ENCODE results near the gene REXO1.

REXO1 gene

DNA sequence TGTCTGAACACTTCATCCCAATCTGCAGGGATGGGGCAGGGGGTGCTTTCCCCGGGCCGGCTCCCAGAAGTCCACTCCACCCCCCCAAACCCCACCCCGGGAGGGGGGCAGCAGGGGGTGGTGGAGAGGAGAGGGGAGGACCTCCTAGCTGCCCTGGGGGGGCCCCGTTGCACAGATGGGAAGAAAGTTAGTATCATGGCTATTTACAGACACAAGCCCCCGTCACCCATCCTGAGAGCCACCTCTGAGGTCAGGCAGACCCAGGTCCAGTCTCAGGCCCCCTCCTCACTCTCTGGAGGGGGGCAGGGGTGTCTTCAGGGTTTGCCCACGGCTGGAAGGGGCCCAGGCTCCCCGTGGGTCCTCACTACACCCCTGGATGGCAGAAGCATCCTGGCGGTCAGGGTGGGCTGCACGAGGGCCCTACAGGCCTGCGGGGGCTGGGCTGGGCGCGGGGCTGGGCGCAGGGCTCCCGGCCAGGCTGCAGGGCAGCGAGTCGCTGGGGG, 5.8 kb upstream of the REXO1 start:
- in situ Hi-C loops (cut with HindIII; ENCODE audit: low pct_ligation_motif_present, low pct_unique_long_range_greater_than_20kb, low sequenced_read_pairs): no loop called here
- no peak for DNase-seq

DNA sequence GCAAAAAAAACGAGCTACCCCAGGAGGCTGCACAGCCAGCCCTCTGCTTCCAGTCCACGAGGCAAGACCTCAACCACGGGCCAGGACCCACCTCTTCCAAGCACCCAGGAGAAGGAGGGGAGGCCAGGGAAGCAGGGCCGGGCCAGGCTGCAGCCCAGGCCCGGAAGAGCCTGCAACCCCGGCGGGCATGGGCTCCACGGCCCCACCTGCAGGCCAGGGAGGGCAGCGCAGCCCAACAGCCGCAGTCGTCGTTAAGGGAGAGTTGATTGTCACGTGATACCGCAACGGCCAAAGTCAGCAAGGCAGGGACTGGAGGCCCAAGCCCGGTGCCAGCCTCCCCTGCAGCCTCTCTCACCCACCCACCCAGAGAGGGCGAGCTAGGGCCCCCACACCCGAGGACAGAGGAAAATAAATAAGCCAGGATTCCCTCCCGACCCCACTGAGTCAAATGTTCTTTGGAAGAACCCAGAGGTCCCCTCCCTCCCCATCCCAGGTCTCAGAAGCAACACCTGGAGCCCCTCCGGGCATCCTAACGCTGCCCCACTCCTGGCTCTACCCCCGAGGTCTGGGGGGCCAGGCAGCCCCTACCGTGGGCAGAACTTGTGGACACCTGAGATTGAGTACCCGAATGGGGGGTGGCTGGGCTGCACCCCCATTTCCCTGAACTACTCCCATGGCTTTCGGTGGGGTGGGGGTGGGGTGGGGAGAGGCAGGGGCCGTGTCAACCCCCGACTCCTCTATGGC, 5.2 kb upstream of the REXO1 start:
- in situ Hi-C loops (cut with HindIII; ENCODE audit: low pct_ligation_motif_present, low pct_unique_long_range_greater_than_20kb, low sequenced_read_pairs): no loop called here
- DNase-seq: peak; percentile 79

DNA sequence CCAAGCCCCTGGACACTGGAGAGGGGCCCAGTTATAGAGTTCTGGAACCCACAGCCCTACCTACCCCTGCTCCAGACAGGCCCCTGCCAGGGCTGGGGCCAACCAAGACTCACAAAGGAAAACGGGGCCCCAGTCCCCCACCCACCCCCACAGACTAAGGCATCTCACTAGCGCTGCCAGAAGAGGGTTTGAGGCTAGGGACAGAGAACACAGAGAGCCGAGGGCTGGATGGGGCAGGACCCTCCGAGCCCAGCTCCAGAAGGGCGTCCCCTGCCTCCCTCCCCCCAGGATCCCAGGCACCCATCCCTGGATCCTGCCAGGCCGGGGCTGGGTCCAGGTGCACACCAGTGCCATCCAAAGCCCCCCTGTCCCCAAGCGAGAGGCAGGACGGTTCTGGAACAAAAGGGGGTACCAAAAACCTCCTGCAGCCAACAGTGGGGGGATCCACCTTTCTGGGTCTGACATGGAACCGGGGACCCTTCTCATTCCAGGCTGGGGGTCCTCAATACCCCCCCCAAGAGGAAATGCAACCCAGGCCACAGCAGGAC, 4.4 kb upstream of the REXO1 start:
- in situ Hi-C loops (cut with HindIII; ENCODE audit: low pct_ligation_motif_present, low pct_unique_long_range_greater_than_20kb, low sequenced_read_pairs): no loop called here
- DNase-seq: no peak

DNA sequence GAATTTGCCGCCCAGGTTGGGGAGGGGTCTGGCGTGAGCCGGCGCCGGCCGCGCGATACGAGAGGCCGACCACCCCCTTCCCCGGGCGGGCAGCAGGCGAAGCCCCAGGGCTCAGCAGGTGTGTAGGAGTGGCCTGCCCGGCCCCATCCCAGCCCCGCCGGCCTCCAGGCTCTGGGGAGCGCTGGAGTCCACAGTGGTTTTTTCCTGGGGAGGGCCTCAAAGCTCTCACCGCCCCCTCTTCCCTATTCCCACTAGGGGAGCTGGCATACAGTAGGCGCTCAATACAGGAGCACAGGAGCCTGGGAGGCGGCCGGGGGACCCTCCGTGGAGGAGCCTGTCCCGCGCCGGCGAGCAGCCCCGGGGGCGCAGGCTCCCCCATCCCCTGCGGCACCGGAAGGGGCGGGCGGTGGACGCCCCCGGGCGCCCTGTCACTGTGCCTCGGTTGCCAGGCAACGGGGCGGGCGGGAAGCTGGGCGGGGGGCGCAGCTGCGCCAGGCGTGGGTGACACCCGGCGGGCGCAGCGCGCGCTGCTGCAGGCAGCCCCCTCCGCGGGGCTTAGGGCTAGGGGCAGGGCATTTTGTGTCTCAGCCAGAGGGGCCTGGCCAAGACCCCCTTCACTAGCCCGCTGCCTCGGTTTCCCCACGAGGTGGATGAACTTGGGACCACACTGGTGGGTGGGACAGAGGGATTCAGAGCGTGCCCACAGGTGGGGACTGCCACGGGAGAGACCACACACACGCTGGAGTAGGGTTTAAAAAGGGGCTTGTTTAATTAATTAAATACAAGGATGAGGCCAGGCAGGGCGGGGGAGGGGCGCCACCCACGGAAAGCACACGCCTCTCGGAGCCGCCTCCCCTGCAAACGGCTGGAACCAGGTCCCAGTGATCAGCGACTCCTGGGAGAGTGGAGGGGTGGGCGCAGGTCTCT, 3.6 kb upstream of the REXO1 start:
- no peak for DNase-seq
- in situ Hi-C loops (cut with HindIII; ENCODE audit: low pct_ligation_motif_present, low pct_unique_long_range_greater_than_20kb, low sequenced_read_pairs): no loop called here

DNA sequence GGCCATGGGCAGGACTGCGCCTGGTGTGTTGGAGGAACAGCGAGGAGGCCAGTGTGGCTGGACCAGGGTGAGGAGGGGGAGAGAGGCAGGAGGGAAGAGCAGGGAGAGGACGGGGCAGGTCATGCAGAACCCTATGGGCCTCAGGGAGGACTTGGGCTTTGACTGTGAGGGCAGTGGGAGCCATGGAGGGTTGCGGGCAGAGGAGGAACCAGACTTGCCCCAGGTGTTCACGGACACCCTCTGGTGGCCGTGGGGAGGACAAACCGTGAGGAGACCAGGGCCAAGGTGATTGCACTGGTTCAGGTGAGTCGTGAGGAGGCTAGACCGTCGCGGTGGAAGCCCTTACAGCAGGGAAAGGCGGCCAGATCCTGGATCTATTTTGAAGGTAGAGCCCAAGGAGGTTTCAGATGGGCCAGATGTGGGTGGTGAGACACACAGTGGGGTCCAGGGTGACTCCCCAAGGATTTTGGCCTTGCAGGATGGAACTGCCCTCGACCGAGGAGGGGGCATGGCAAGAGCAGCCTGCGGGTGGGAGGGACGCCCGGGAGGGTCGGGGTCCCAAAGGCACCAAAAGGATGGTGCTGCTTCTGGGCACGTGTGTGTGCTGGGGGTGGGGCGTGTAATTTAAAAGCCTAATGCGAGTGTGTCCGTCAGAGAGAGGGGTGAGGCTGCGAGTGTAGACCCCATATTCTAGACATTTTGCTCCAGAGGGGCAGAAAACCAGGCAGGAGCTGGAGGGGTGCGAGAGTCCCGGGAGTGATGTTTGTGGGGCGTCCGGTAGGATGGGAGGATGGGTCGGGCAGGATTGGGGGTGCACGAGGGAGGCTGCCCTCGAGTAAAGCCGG, 2.7 kb upstream of the REXO1 start:
- no peak for DNase-seq
- in situ Hi-C loops (cut with HindIII; ENCODE audit: low pct_ligation_motif_present, low pct_unique_long_range_greater_than_20kb, low sequenced_read_pairs): no loop called here

DNA sequence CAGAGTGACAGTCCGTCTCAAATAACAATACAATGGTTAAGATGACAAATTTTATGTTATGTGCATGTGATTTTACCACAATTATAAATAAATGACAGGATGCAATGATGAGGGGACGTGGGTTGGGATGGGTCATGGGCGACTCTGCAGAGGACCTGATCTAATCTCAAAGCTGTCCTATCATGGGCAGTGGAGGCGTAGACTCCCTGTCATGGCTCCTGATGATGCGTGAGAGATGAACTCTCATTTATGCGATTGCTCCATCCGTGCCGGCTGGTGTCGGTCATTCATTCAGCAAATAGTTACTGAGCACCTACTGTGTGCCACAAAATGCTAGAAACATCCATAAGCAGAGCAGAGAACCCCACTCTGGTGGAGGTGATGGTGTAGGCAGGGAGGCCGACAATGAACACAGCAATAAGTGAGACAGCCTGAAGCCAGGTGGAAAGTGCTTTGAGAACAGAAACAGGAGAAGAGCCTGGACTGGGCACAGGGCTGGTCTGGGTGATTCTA, 1.7 kb upstream of the REXO1 start:
- in situ Hi-C loops (cut with HindIII; ENCODE audit: low pct_ligation_motif_present, low pct_unique_long_range_greater_than_20kb, low sequenced_read_pairs): no loop called here
- DNase-seq: no peak

DNA sequence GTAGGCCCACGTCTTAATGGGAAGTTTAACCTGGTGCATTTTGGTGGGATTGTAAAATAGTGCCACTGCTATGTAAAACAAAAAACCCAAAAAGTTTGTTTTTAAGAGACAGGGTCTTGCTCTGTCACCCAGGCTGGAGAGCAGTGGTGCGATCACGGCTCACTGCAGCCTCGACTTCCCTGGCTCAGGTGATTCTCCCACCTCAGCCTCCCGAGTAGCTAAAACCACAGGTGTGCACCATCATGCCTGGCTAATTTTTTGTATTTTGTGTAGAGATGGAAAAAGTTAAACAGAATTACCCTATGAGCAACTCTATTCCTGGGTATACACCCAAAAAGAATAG, 820 bp upstream of the REXO1 start:
- in situ Hi-C loops (cut with HindIII; ENCODE audit: low pct_ligation_motif_present, low pct_unique_long_range_greater_than_20kb, low sequenced_read_pairs): no loop called here
- DNase-seq: no peak

DNA sequence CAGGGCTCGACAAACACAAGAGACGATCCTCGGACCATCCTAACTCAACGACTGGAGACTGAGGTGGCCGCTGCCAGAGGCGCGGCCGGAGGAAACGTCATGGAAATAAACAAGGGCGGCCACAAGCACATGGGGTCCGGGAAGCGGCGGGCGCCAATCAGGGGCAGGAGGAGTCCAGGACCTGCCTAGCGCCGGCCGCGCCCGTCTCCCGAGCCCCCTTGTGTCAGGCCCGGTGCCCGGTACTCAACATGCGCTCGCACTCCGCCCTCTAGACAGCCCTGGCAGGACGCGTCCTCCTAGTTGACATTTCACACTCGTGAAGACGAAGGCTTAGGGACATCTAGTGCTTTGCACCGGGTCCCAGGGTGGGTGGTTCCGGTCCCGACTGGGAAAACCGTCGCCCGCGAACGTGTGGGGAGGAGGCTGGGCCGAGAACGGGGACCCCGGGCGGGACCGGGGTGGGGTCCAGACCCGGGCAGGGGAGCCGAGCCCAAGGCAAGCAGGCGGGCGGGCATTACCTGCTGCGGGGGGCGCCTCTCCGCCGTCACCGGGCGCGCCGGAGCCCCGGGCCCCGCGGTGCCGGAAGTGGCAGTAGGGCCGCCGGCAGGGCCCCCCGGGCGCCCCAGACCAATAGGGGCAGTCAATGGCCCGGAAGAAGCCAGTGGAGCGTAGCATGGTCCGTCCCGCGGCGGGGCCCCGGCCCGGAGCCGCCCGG, 442 bp downstream of the REXO1 start:
- in situ Hi-C loops (cut with HindIII; ENCODE audit: low pct_ligation_motif_present, low pct_unique_long_range_greater_than_20kb, low sequenced_read_pairs): no loop called here
- peak; percentile 34 for DNase-seq

DNA sequence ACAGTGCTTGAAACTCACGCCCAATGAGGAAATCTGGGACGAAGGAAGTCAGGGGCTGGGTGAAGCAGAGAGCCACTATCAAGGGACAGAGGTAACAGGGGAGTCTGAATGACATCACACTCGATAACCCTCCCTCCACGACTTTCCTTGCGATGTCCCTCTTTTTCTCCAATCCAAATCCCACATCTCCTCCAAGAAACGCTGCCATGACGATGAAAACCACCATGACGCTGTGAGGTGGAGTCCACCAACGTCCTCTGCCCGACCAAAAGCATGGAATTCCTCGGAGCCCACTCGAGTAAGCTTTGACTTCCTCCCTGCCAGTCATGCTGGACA, 967 bp downstream of the REXO1 start:
- DNase-seq: no peak
- in situ Hi-C loops (cut with HindIII; ENCODE audit: low pct_ligation_motif_present, low pct_unique_long_range_greater_than_20kb, low sequenced_read_pairs): no loop called here

DNA sequence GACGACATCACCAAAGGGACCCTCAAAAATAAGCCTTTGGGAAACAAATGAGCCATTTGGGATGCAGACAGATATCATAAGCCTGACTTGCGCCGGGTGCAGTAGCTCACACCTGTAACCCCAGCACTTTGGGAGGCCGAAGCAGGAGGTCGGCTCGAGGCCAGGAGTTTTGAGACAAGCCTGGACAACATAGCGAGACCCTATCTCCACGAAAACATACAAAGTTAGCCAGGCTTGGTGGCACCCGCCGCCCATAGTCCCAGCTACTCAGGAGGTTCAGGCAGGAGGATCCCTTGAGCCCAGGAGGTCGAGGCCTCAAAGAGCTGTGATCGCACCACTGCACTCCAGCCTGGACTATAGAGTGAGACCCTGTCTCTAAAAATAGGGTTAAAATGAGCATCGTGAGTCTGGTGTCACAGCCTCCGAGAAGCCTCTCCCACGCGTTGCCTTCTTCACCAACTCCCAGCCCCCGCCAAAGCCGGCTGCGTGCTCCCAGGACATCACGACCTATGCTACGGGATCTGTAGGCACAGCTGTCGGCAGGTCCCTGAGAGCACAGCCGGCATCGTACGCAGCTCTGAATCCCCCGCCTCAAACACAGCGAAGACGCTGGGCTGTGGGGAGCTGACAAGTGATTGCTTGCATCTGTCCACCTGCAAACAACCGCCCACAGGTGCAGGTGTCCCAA, 1.6 kb downstream of the REXO1 start:
- DNase-seq: no peak
- in situ Hi-C loops (cut with HindIII; ENCODE audit: low pct_ligation_motif_present, low pct_unique_long_range_greater_than_20kb, low sequenced_read_pairs): no loop called here

DNA sequence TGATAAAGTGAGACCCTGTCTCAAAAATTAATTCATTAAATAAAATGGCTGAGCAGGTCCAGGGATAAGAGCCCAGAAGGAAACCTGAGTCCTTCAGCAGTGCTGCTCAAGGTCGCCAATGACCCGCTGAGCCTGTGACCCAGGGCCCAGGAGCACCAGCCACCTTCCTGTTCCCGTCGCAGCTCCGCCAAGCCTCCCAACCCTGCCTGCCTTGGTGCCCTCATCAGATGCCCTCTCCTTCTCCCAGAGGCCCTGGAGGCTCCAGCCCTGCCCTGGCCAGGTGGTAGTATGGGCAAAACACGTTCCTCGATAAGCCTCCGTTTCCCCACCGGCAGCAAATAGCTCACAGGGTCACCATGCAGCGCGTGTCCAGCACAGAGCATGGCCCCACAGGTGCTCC, 2.6 kb downstream of the REXO1 start:
- DNase-seq: no peak
- in situ Hi-C loops (cut with HindIII; ENCODE audit: low pct_ligation_motif_present, low pct_unique_long_range_greater_than_20kb, low sequenced_read_pairs): no loop called here

DNA sequence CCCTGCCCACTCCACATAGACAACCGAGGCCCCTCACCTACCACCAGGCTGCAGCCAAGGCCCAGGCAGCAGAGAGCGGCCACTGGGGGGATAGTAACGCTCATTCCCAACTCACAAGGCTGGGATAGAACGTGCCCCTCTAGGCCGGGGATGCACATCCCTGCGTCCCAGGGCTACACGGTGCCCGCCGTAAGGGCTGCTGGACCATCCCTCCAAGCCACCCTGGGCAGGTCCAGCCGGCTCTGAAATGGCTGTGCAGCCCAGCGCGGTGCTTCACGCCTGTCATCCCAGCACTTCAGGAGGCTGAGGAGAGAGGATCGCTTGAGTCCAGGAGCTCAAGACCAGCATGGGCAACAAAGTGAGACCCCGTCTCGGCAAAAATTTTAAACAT, 3.2 kb downstream of the REXO1 start:
- in situ Hi-C loops (cut with HindIII; ENCODE audit: low pct_ligation_motif_present, low pct_unique_long_range_greater_than_20kb, low sequenced_read_pairs): no loop called here

DNA sequence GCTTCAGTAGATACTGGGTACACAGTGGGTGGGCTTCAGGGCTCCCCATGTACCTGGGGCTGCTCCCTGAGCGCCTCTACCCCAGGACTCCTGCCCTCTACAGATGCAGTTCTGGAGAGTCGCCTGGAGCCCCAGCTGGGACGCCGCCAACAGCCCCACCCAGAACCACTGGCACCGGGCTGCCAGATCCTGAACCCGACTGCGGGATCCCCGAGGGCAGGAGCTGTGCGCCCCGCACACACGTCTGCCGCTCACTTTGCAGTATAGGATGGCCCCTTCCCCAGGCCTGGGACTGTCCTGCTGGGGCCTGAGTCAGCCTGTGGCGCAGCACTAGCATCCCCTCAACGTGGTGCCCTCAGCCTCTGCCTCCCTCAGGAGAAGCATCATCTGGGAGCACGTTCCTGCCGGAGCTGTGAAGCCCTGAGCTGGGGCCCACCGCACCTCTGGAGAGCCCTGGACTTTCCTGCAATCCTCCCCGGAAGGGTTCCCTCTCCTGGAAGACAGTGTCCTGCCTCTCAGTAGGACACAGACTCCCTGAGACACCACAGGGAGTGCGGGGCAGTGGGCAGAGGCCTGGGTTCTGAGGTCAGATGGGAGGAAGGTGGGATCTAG, 3.7 kb downstream of the REXO1 start:
- in situ Hi-C loops (cut with HindIII; ENCODE audit: low pct_ligation_motif_present, low pct_unique_long_range_greater_than_20kb, low sequenced_read_pairs): no loop called here
- DNase-seq: no peak

More for the DNA sequence above, 3.2 kb downstream of the REXO1 start:
- no peak for DNase-seq

DNA sequence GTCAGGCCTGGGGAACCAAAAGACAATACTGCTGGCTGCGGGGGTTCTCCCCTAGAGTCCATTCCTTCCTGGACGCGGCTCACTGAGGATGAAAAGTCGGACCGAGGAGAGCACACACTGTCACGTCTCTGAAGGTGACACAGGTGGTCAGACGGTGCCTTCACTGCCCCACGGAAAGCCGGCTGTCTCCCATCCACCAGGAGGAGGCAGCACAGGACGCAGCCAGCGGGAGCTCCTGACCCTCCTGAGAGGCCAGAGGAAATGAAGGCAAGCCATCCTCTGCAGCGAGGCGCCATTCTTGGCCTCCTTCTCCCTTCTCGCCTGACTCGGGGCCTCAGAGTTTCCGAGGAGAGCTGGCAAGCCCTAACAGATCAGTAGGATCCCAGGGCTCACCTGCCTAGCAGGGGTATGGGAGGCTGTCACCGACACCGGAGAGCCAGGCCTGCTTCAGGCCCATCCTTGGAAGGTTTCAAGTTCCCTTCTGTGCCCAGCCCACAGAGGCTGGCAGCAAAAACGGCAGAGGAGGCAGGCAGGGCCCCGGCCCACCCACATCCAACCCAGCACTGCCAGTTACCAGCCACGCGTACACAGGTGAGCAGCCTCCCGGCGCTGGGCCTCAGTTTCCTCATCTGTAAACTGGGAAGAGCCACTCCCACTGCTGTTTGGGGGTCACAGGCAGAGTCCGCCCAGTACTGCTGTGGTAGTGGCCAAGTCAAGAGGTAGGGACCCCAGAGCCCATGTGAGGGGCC, 4.5 kb downstream of the REXO1 start:
- DNase-seq: no peak
- in situ Hi-C loops (cut with HindIII; ENCODE audit: low pct_ligation_motif_present, low pct_unique_long_range_greater_than_20kb, low sequenced_read_pairs): no loop called here

DNA sequence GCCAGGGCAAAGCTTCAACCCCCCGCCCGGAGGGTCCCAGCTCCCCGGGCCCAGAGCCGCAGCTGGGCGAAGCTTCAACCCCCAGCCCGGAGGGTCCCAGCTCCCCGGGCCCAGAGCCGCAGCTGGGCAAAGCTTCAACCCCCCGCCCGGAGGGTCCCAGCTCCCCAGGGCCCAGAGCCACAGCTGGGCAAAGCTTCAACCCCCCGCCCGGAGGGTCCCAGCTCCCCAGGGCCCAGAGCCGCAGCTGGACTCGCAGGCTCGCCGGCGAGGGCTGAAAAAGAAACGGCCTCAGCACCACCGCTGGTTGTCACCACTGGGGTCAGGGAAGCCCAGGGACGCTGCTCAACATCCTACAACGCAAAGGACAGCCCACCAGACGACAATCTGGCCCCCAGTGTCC, 5.2 kb downstream of the REXO1 start:
- in situ Hi-C loops (cut with HindIII; ENCODE audit: low pct_ligation_motif_present, low pct_unique_long_range_greater_than_20kb, low sequenced_read_pairs): no loop called here
- no peak for DNase-seq

DNA sequence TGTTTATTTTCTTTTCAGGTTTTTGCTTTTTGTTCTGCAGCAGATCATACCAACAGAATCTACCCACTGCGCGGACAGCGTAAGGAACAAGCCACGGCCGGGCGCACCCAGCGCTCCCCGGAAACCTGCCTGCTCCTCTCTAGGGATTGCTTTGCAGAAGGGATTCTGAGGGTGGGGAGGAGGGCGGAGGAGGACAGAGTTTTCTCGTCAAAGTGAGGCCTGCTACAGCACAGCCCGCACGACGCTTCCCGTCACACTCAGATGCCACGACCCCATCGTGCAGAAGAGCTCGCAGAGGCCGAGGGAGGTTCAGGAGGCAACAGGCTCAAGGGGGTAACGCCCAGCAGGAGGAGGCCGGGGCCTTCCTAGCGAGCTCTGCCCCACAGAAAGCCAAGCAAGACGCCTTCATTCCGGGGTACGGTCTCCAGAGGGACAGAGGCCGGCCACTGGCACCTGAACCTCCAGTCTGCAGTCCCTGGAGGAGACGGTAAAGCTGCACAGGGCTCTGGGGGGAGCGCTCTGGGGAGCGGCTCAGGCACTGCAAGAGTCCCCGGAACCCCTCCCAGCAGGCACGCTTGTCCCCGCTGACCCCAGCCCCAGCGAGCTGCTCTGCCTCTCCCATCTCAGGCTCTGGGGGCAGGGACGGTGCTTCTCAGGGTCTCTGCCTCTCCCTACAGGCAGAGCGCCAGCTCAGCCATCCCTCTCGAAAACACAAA, 6.9 kb downstream of the REXO1 start:
- no peak for DNase-seq
- in situ Hi-C loops (cut with HindIII; ENCODE audit: low pct_ligation_motif_present, low pct_unique_long_range_greater_than_20kb, low sequenced_read_pairs): no loop called here

Measured in ACHN (cell line).